K562 (cell line): ENCODE data around the gene MRAP2.

Experiments used
- GATA2 ChIP-seq: sonication (generic); formaldehyde crosslinking; IDR thresholded peaks from 2 replicates; pipeline ENCODE4 v1.4.0; 2020; ENCODE audit warnings: mild to moderate bottlenecking, missing genetic modification reagents
- HINFP ChIP-seq: fragments of 450-650 bp; conservative IDR thresholded peaks from 2 replicates; pipeline ENCODE4 v1.6.1; 2016; ENCODE audit warnings: missing genetic modification characterization, low read depth, mild to moderate bottlenecking, control low read depth, missing compliant biosample characterization
- NFE2L1 ChIP-seq: fragments of 450-650 bp; IDR thresholded peaks from 2 replicates; pipeline ENCODE4 v1.6.1; 2016; ENCODE audit warnings: missing genetic modification characterization, low read depth, mild to moderate bottlenecking, missing compliant biosample characterization, moderate library complexity, borderline replicate concordance
- SNRNP70 ChIP-seq: fragments of 200-400 bp; formaldehyde crosslinking; optimal IDR thresholded peaks from 2 replicates; pipeline ENCODE3; 2017; ENCODE audit warnings: low read depth, low read length
- TF ChIP-seq, protein P1 (sequence below), 2 experiments: fragments of 450-650 bp in 1 of 2; IDR thresholded peaks; 2 replicates each; pipeline ENCODE4 v1.6.1; 2011 to 2017; ENCODE audit warnings: low read depth in 2 of 2, antibody characterized with exemption in 1 of 2, borderline replicate concordance in 1 of 2, low read length in 1 of 2, mild to moderate bottlenecking in 1 of 2, mixed read lengths in 1 of 2; ENCODE audit not compliant: control insufficient read depth in 1 of 2

GRCh38 chr6:84135291-84135690 lies 101.7 kb downstream of the MRAP2 start:
- TF ChIP-seq SNRNP70, result no peak
- no peak for TF ChIP-seq NFE2L1 (tag)
- TF ChIP-seq, protein P1, sequence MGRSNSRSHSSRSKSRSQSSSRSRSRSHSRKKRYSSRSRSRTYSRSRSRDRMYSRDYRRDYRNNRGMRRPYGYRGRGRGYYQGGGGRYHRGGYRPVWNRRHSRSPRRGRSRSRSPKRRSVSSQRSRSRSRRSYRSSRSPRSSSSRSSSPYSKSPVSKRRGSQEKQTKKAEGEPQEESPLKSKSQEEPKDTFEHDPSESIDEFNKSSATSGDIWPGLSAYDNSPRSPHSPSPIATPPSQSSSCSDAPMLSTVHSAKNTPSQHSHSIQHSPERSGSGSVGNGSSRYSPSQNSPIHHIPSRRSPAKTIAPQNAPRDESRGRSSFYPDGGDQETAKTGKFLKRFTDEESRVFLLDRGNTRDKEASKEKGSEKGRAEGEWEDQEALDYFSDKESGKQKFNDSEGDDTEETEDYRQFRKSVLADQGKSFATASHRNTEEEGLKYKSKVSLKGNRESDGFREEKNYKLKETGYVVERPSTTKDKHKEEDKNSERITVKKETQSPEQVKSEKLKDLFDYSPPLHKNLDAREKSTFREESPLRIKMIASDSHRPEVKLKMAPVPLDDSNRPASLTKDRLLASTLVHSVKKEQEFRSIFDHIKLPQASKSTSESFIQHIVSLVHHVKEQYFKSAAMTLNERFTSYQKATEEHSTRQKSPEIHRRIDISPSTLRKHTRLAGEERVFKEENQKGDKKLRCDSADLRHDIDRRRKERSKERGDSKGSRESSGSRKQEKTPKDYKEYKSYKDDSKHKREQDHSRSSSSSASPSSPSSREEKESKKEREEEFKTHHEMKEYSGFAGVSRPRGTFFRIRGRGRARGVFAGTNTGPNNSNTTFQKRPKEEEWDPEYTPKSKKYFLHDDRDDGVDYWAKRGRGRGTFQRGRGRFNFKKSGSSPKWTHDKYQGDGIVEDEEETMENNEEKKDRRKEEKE (IDR thresholded peaks at IDR 0.05; ENCODE audit: borderline replicate concordance in 1 of 2, control insufficient read depth in 1 of 2, low read depth in 2 of 2, low read length in 1 of 2), result no peak
- no peak for TF ChIP-seq GATA2 (CRISPR knock-in tag)
- TF ChIP-seq HINFP (tag), result no peak
